Brain microvascular endothelial cell (primary cell): ENCODE data around the gene SERPINE3.

Experiments used
- DNase-seq: peaks from one replicate; pipeline ENCODE4 v3.0.0-alpha.2; 2020
- H3K27ac ChIP-seq: fragments of 250-450 bp; sonication (Bioruptor Pico); 2 replicates; pipeline ENCODE4 v1.5.1; 2020; ENCODE audit warnings: mild to moderate bottlenecking, moderate library complexity
- H3K27me3 ChIP-seq: fragments of 250-450 bp; sonication (Bioruptor Pico); replicated peaks from 2 replicates; pipeline ENCODE4 v1.5.1; 2020; ENCODE audit warnings: mild to moderate bottlenecking
- H3K36me3 ChIP-seq: fragments of 250-450 bp; sonication (Bioruptor Pico); replicated peaks from 2 replicates; pipeline ENCODE4 v1.5.1; 2020; ENCODE audit warnings: mild to moderate bottlenecking
- H3K4me3 ChIP-seq: 2 replicates; pipeline ENCODE4 v1.5.1; 2011; ENCODE audit warnings: low read depth, mild to moderate bottlenecking, control low read depth, low read length, moderate library complexity
- CTCF ChIP-seq: IDR thresholded peaks from 2 replicates; pipeline ENCODE4 v1.5.1; 2011; ENCODE audit warnings: low read depth, mild to moderate bottlenecking, moderate library complexity, low read length, control low read depth, inconsistent platforms; ENCODE audit errors: missing control alignments
- in situ Hi-C: cut with HindIII; loops from 2 replicates; pipeline ENCODE4 v1.10.0; 2017; ENCODE audit warnings: low sequenced_read_pairs, low pct_ligation_motif_present

Gene SERPINE3

GRCh38 chr13:51317262-51317661 is 22.2 kb upstream of the SERPINE3 start:
- no peak for TF ChIP-seq CTCF
- no peak overlapping the region for H3K4me3 ChIP-seq
- H3K27ac ChIP-seq: peak overlapping the region; percentile 49
- in situ Hi-C loops: no loop called here
- H3K27me3 ChIP-seq: no peaks in the 10 kb centered on the region
- no peaks in the 10 kb centered on the region for H3K36me3 ChIP-seq
- peak; percentile 56 for DNase-seq

- Histone ChIP-seq H3K4me3 (no peak overlapping the region), H3K27me3 (no peaks in the 10 kb centered on the region), H3K36me3 (no peaks in the 10 kb centered on the region), H3K27ac (no peak overlapping the region)
- in situ Hi-C loops: no loop called here
- DNase-seq: no peak
- TF ChIP-seq CTCF: no peak
Observed at GRCh38 chr13:51318015-51318414, 21.5 kb upstream of the SERPINE3 start.

- in situ Hi-C loops: no loop called here
- Histone ChIP-seq H3K27ac (no peak overlapping the region), H3K4me3 (no peak overlapping the region), H3K36me3 (no peaks in the 10 kb centered on the region), H3K27me3 (no peaks in the 10 kb centered on the region)
- no peak for DNase-seq
- TF ChIP-seq CTCF: no peak
Observed at GRCh38 chr13:51318876-51319275, 20.6 kb upstream of the SERPINE3 start.

- H3K4me3 ChIP-seq: no peak overlapping the region
- DNase-seq: no peak
- no peak overlapping the region for H3K27ac ChIP-seq
- H3K27me3 ChIP-seq: no peaks in the 10 kb centered on the region
- no peak for TF ChIP-seq CTCF
- in situ Hi-C loops: no loop called here
- no peaks in the 10 kb centered on the region for H3K36me3 ChIP-seq
Observed at GRCh38 chr13:51321836-51322235, 17.7 kb upstream of the SERPINE3 start.

GRCh38 chr13:51322826-51323225 is 16.7 kb upstream of the SERPINE3 start:
- Histone ChIP-seq H3K27ac (no peak overlapping the region), H3K4me3 (no peak overlapping the region), H3K27me3 (no peaks in the 10 kb centered on the region), H3K36me3 (no peaks in the 10 kb centered on the region)
- no peak for DNase-seq
- in situ Hi-C loops: no loop called here
- TF ChIP-seq CTCF: no peak

- Histone ChIP-seq H3K36me3 (no peaks in the 10 kb centered on the region), H3K4me3 (no peak overlapping the region), H3K27ac (no peak overlapping the region), H3K27me3 (no peaks in the 10 kb centered on the region)
- DNase-seq: no peak
- no peak for TF ChIP-seq CTCF
- in situ Hi-C loops: no loop called here
Observed at GRCh38 chr13:51323824-51324511, 15.5 kb upstream of the SERPINE3 start.
